ENCODE results near the gene LRRC49.

DNA sequence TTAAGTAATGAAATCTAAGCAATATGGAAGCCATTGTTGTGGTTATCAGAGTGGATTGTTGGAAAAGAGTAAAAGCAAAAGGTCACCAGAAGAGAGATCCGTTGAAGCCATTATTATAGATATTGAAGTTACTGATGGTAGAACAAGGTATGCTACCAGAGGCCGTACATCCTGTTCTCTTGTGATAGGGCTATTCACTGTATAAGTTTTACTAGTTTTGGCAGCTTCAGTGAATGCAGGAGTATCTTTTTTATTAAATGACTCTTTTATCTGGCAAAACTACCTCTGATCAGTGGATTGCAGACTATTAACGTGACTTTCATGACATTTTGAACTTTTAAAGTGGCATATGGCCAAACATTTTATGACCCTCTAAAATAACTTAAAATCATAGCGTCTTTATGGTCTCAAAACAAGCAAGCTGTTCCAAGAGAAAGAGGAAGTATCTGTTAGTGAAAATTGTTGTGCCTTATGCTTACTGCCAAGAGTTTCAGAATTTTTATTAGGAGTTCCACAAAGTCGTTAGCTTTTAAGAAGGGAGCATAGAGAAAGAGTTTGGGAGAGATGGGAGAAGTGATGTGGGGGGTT is 102.9 kb downstream of the LRRC49 start:
- TF ChIP-seq, protein P1, sequence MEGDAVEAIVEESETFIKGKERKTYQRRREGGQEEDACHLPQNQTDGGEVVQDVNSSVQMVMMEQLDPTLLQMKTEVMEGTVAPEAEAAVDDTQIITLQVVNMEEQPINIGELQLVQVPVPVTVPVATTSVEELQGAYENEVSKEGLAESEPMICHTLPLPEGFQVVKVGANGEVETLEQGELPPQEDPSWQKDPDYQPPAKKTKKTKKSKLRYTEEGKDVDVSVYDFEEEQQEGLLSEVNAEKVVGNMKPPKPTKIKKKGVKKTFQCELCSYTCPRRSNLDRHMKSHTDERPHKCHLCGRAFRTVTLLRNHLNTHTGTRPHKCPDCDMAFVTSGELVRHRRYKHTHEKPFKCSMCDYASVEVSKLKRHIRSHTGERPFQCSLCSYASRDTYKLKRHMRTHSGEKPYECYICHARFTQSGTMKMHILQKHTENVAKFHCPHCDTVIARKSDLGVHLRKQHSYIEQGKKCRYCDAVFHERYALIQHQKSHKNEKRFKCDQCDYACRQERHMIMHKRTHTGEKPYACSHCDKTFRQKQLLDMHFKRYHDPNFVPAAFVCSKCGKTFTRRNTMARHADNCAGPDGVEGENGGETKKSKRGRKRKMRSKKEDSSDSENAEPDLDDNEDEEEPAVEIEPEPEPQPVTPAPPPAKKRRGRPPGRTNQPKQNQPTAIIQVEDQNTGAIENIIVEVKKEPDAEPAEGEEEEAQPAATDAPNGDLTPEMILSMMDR (IDR thresholded peaks at IDR 0.05; ENCODE audit: low read length): no peak
- TF ChIP-seq EZH2 (IDR thresholded peaks at IDR 0.05; ENCODE audit: borderline replicate concordance, low read length): no peak

Measured in OCI-LY1 (cell line).